K562 (cell line): ENCODE results near the gene VDAC2. TPM values are rescaled to one million over a fixed set of nuclear protein-coding genes. Genes with fewer than 3 reads are reported as not detected.

Experiments used
- ATF4 ChIP-seq: fragments of 450-650 bp; formaldehyde crosslinking; IDR thresholded peaks from 2 replicates; pipeline ENCODE4 v1.4.0; 2022; ENCODE audit warnings: mild to moderate bottlenecking, moderate library complexity
- E2F5 ChIP-seq: sonication (generic); formaldehyde crosslinking; IDR thresholded peaks from 2 replicates; pipeline ENCODE4 v1.8.0; 2022; ENCODE audit warnings: mild to moderate bottlenecking, missing genetic modification reagents
- E2F6 ChIP-seq, 2 experiments: IDR thresholded peaks; 2 replicates each; pipeline ENCODE4 v1.6.1; 2011; ENCODE audit warnings: borderline replicate concordance in 1 of 2, control low read depth in 1 of 2, low read depth in 1 of 2, low read length in 1 of 2, mild to moderate bottlenecking in 1 of 2, mixed read lengths in 1 of 2, moderate library complexity in 1 of 2; ENCODE audit not compliant: insufficient read depth in 1 of 2, insufficient read length in 1 of 2, poor library complexity in 1 of 2, severe bottlenecking in 1 of 2; ENCODE audit errors: extremely low read depth in 1 of 2
- KAT8 ChIP-seq: fragments of 450-650 bp; IDR thresholded peaks from 2 replicates; pipeline ENCODE4 v1.6.1; 2016; ENCODE audit warnings: low read depth, mild to moderate bottlenecking
- KLF1 ChIP-seq: fragments of 450-650 bp; IDR thresholded peaks from 2 replicates; pipeline ENCODE4 v1.6.1; 2016; ENCODE audit warnings: missing genetic modification characterization, missing compliant biosample characterization
- L3MBTL2 ChIP-seq: fragments of 450-650 bp; IDR thresholded peaks from 2 replicates; pipeline ENCODE4 v1.6.1; 2016; ENCODE audit warnings: mild to moderate bottlenecking, moderate library complexity
- PHF8 ChIP-seq: fragments of 200-600 bp; sonication (generic); IDR thresholded peaks from 2 replicates; pipeline ENCODE4 v1.6.1; 2012; ENCODE audit warnings: mixed run types, mild to moderate bottlenecking, inconsistent platforms, low read length, moderate library complexity, borderline replicate concordance
- PRMT5 ChIP-seq: sonication (generic); formaldehyde crosslinking; IDR thresholded peaks from 2 replicates; pipeline ENCODE4 v1.5.0; 2020; ENCODE audit warnings: missing genetic modification reagents
- RBM34 ChIP-seq: fragments of 200-400 bp; formaldehyde crosslinking; IDR thresholded peaks from 2 replicates; pipeline ENCODE4 v1.6.1; 2018; ENCODE audit warnings: low read length, borderline replicate concordance; ENCODE audit not compliant: insufficient read depth
- RBM39 ChIP-seq: fragments of 200-400 bp; formaldehyde crosslinking; optimal IDR thresholded peaks from 2 replicates; pipeline ENCODE3; 2018; ENCODE audit warnings: low read depth, low read length
- SOX6 ChIP-seq: fragments of 450-650 bp; IDR thresholded peaks from 2 replicates; pipeline ENCODE4 v1.6.1; 2014; ENCODE audit warnings: mild to moderate bottlenecking
- SRSF1 ChIP-seq: fragments of 200-400 bp; formaldehyde crosslinking; IDR thresholded peaks from 2 replicates; pipeline ENCODE4 v1.6.1; 2017; ENCODE audit warnings: mild to moderate bottlenecking, low read depth, low read length, moderate library complexity
- TEAD2 ChIP-seq: fragments of 450-650 bp; IDR thresholded peaks from 2 replicates; pipeline ENCODE4 v1.6.1; 2016; ENCODE audit warnings: missing genetic modification characterization, control low read depth, missing compliant biosample characterization
- TFAM ChIP-seq: fragments of 250-450 bp; sonication (Bioruptor Pico); conservative IDR thresholded peaks from 2 replicates; pipeline ENCODE4 v1.5.0; 2021; ENCODE audit warnings: mild to moderate bottlenecking, moderate library complexity
- VEZF1 ChIP-seq: fragments of 200-800 bp; sonication (Bioruptor generic); IDR thresholded peaks from 2 replicates; pipeline ENCODE4 v1.6.1; 2017; ENCODE audit warnings: missing genetic modification characterization, missing compliant biosample characterization
- YBX1 ChIP-seq: fragments of 450-650 bp; IDR thresholded peaks from 2 replicates; pipeline ENCODE4 v1.7.1; 2016; ENCODE audit warnings: mild to moderate bottlenecking
- ZBTB7A ChIP-seq: IDR thresholded peaks from 2 replicates; pipeline ENCODE4 v1.6.1; 2011; ENCODE audit warnings: low read depth, mild to moderate bottlenecking, low read length, moderate library complexity, borderline replicate concordance; ENCODE audit not compliant: control insufficient read depth
- ZNF140 ChIP-seq: fragments of 250-450 bp; sonication (Bioruptor Pico); IDR thresholded peaks from 2 replicates; pipeline ENCODE4 v1.8.0; 2021; ENCODE audit warnings: moderate library complexity, mild to moderate bottlenecking, inconsistent platforms
- ZNF184 ChIP-seq: sonication (generic); formaldehyde crosslinking; IDR thresholded peaks from 2 replicates; pipeline ENCODE4 v1.5.0; 2020; ENCODE audit warnings: missing genetic modification reagents
- ZNF263 ChIP-seq: sonication (generic); formaldehyde crosslinking; IDR thresholded peaks from 2 replicates; pipeline ENCODE4 v1.8.0; 2022; ENCODE audit warnings: mild to moderate bottlenecking, missing genetic modification reagents, borderline replicate concordance
- ZNF277 ChIP-seq: fragments of 250-450 bp; sonication (Bioruptor Pico); IDR thresholded peaks from 2 replicates; pipeline ENCODE4 v1.8.0; 2022; ENCODE audit warnings: inconsistent platforms, mild to moderate bottlenecking, moderate library complexity, borderline replicate concordance
- ZNF668 ChIP-seq: fragments of 250-450 bp; sonication (Bioruptor Pico); IDR thresholded peaks from 2 replicates; pipeline ENCODE4 v1.8.0; 2022; ENCODE audit warnings: mild to moderate bottlenecking, inconsistent platforms
- ZNF766 ChIP-seq: fragments of 200-800 bp; sonication (Bioruptor generic); conservative IDR thresholded peaks from 2 replicates; pipeline ENCODE4 v1.6.1; 2016; ENCODE audit warnings: missing genetic modification characterization, missing compliant biosample characterization
- polyA plus RNA-seq, 8 experiments: library from polyadenylated mRNA; depleted of rRNA in 4 of 8; stranded (reverse) in 5 of 8; unstranded in 3 of 8; fragments of >200 nt; fragmentation: Nextera tagmentation in 2 of 8; fragmentation: Illumina TruSeq in 1 of 8; extraction: Ambion mirVana in 2 of 8; extraction: Trizol in 1 of 8; gene quantifications; 2 replicates each; pipeline versions ENCODE4 v1.2.1 to v1.2.3, GENCODE V29; 2011 to 2014; ENCODE audit warnings: inconsistent platforms in 1 of 8, missing spikeins in 1 of 8
- total RNA-seq, 7 experiments: library from RNA; depleted of rRNA in 6 of 7; stranded (reverse); fragments of >200 nt in 6 of 7; fragmentation: Illumina TruSeq in 2 of 7; extraction: Trizol in 2 of 7; gene quantifications; 2 replicates each; pipeline versions ENCODE4 v1.2.1 to v1.2.3, GENCODE V29; 2011 to 2021; ENCODE audit warnings: low replicate concordance in 1 of 7

The VDAC2 gene
- total and polyA plus RNA-seq, 9 of the 15 experiments (the other 6 are each of a cell fraction or from before 2014, with no cell fraction given), result 139 to 450 (median 250) TPM

GRCh38 chr10:75276069-75276872 lies 65.7 kb downstream of the VDAC2 start (continued):
- TF ChIP-seq ZNF140 (CRISPR knock-in tag) (no peak), KAT8 (no peak), RBM34 (no peak), ZNF184 (CRISPR knock-in tag) (no peak), TEAD2 (tag) (no peak), YBX1 (no peak), ZBTB7A (peak; percentile 31; the same call in 1 of the 2 replicates), L3MBTL2 (peak; percentile 40; the same call in 1 of the 2 replicates), E2F6 (IDR thresholded peaks at IDR 0.05; ENCODE audit: borderline replicate concordance in 1 of 2, extremely low read depth in 1 of 2, insufficient read depth in 1 of 2, insufficient read length in 1 of 2, low read depth in 1 of 2, low read length in 1 of 2, poor library complexity in 1 of 2, severe bottlenecking in 1 of 2) (peak in 1 of 2 experiments; percentile 64), ZNF668 (CRISPR knock-in tag) (no peak), ZNF766 (CRISPR knock-in tag) (no peak), VEZF1 (CRISPR knock-in tag) (no peak), SRSF1 (no peak), TFAM (CRISPR knock-in tag) (no peak), ATF4 (no peak), KLF1 (tag) (no peak), PRMT5 (CRISPR knock-in tag) (no peak), SOX6 (no peak), RBM39 (no peak), ZNF277 (CRISPR knock-in tag) (no peak), PHF8 (peak; percentile 23; the same call in 1 of the 2 replicates), ZNF263 (CRISPR knock-in tag) (peak; percentile 39; the same call in 1 of the 2 replicates), E2F5 (CRISPR knock-in tag) (no peak)
